HCT116 (cell line): Measurements from ENCODE around the gene ST14.
"Not testable (repeated sequence)": the region's sequence is repeated elsewhere in the genome, so short reads cannot be mapped to it uniquely, and the experiment has no call there.

ENCODE experiments used
- POLR2A ChIP-seq: IDR thresholded peaks from 2 replicates; pipeline ENCODE4 v1.7.0; 2011; ENCODE audit warnings: borderline replicate concordance; ENCODE audit not compliant: insufficient read depth, insufficient read length; ENCODE audit errors: extremely low read depth
- REST ChIP-seq: IDR thresholded peaks from 2 replicates; pipeline ENCODE4 v1.6.1; 2012; ENCODE audit warnings: low read depth

GRCh38 chr11:130233888-130234287 lies 74.3 kb downstream of the ST14 start:
- TF ChIP-seq REST, POLR2A: not testable (repeated sequence)
